GM12892 (cell line): ENCODE measurements around the gene SLC25A41.
A peak's percentile ranks its signal among the peaks of the same experiment; 100 is the strongest.

ENCODE experiments used
- POLR2A ChIP-seq: IDR thresholded peaks from 2 replicates; pipeline ENCODE4 v1.6.1; 2011; ENCODE audit warnings: low read depth, low read length, control low read depth
- POLR2AphosphoS5 ChIP-seq: IDR thresholded peaks from 2 replicates; pipeline ENCODE4 v1.6.1; 2011; ENCODE audit warnings: low read depth, low read length, control low read depth

DNA sequence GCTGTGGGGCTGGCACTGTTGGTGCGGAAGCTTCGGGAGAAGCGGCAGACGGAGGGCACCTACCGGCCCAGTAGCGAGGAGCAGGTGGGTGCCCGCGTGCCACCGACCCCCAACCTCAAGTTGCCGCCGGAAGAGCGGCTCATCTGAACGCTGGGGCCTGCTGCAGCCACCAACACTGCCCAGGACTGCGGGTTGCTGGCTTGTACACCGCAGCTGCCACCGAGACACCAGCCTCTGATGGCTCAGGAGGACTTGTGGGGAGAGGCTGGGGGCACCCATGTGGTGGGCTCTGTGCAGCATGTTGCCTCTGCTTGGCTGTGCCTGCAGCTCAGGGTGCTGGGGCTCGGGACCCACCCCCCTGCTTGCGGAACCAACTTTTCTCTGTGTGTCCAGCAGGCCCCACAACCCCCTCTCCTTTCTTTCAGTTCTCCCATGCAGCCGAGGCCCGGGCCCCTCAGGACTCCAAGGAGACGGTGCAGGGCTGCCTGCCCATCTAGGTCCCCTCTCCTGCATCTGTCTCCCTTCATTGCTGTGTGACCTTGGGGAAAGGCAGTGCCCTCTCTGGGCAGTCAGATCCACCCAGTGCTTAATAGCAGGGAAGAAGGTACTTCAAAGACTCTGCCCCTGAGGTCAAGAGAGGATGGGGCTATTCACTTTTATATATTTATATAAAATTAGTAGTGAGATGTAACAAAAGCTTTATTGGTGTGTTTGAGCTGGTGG lies 33.1 kb upstream of the SLC25A41 start:
- TF ChIP-seq POLR2AphosphoS5 (peak; percentile 34; the same call in 1 of the 2 replicates), POLR2A (peak; percentile 26; the same call in 1 of the 2 replicates)
